ENCODE measurements around the gene KCNIP1.

GRCh38 chr5:170493028-170493820, 10.6 kb upstream of the KCNIP1 start:
- TF ChIP-seq GATAD2A (CRISPR knock-in tag; IDR thresholded peaks at IDR 0.05) (no peak), ZNF792 (CRISPR knock-in tag; IDR thresholded peaks at IDR 0.05) (no peak), CTCF (CRISPR knock-in tag; IDR thresholded peaks at IDR 0.05) (no peak), ZFX (CRISPR knock-in tag; IDR thresholded peaks at IDR 0.05; ENCODE audit: low read depth) (no peak), MAX (IDR thresholded peaks at IDR 0.05) (no peak)

All from HepG2 (cell line).